Fibroblast of skin of back (primary cell): ENCODE results near the gene ZBTB5.
"Not testable (repeated sequence)": the region's sequence is repeated elsewhere in the genome, so short reads cannot be mapped to it uniquely, and the experiment has no call there.

Experiments used
- DNase-seq: peaks from one replicate; pipeline ENCODE4 v3.0.0-alpha.2; 2013

ZBTB5 gene

GRCh38 chr9:37399336-37399735 is 65.9 kb downstream of the ZBTB5 start:
- DNase-seq: no peak

GRCh38 chr9:37398464-37399025 is 66.7 kb downstream of the ZBTB5 start:
- no peak for DNase-seq

GRCh38 chr9:37397948-37398347 is 67.3 kb downstream of the ZBTB5 start:
- not testable (repeated sequence) for DNase-seq

GRCh38 chr9:37395663-37396062 is 69.6 kb downstream of the ZBTB5 start:
- DNase-seq: no peak

GRCh38 chr9:37395229-37395628 is 70.0 kb downstream of the ZBTB5 start:
- no peak for DNase-seq

- no peak for DNase-seq
Measured at GRCh38 chr9:37392272-37392671, 73.0 kb downstream of the ZBTB5 start.

- DNase-seq: no peak
Measured at GRCh38 chr9:37390759-37391158, 74.5 kb downstream of the ZBTB5 start.
